HG02623 (cell line): Measurements from ENCODE around the gene CDC34.

Source experiments
- ATAC-seq: cut with Tn5 transposase; IDR thresholded peaks from one replicate; pipeline ENCODE4 v1.9.1; 2021; ENCODE audit warnings: moderate library complexity; ENCODE audit not compliant: unreplicated experiment

The CDC34 gene

DNA sequence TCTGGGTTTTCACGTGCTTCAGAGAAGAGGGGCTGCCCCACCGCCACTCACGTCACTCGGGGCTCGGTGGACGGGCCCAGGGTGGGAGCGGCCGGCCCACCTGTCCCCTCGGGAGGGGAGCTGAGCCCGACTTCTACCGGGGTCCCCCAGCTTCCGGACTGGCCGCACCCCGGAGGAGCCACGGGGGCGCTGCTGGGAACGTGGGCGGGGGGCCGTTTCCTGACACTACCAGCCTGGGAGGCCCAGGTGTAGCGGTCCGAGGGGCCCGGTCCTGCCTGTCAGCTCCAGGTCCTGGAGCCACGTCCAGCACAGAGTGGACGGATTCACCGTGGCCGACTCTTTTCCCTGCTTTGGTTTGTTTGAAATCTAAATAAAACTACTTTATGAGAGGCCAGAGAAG lies 10.1 kb downstream of the CDC34 start:
- ATAC-seq = no peak

- ATAC-seq = no peak
Measured at GRCh38 chr19:542173-542866, 10.8 kb downstream of the CDC34 start.

DNA sequence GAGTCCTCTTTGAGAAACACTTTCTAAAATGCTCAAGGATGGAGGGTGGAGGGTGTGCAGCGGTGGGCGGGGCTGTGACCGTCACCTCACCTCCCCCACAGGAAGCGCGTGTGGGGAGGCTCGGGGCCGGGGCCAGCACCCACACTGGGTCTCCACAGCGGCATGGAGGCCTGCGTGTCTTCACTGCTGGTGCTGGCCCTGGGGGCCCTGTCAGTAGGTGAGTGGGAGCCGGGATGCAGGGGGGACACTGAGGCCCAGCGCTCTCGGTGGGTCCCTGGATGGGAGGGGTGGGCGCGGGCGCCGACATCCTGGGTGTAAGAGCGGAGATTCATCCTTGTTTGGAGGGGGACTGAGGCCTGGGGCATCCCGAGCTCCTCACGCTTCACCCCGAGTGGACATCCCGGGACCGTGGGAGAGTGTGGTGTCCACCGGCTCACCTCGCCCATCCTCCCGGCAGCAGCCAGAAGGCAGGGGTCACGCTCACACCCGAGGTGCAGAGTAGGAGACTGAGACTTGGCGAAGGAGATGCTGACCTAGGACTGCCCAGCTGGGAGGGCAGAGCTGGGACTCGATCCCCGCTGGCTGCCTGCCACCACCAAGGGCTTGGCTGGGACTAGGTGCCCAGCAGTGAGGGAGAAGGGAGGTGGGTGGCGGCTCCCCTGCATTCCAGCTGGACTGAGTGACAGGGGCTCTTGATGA lies 12.5 kb downstream of the CDC34 start, which contains the start of gene GZMM:
GZMM (plus strand) TSS at position 144 of the 699 bp plus-strand sequence; CDS start at position 163, 19 bp downstream.
- ATAC-seq = no peak

DNA sequence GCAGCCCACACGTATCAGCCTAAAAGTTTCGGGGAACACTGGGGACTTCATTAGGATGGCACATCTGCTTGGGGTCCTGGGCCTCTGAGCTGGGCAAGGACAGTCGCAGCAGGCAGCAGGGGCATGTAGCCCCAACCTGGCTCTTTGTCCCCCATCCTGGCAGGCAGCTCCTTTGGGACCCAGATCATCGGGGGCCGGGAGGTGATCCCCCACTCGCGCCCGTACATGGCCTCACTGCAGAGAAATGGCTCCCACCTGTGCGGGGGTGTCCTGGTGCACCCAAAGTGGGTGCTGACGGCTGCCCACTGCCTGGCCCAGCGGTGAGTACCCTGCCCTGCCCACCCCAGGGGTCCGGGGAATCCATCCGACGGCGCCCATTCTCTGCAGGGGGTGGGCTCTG lies 15.6 kb downstream of the CDC34 start:
- no peak for ATAC-seq

DNA sequence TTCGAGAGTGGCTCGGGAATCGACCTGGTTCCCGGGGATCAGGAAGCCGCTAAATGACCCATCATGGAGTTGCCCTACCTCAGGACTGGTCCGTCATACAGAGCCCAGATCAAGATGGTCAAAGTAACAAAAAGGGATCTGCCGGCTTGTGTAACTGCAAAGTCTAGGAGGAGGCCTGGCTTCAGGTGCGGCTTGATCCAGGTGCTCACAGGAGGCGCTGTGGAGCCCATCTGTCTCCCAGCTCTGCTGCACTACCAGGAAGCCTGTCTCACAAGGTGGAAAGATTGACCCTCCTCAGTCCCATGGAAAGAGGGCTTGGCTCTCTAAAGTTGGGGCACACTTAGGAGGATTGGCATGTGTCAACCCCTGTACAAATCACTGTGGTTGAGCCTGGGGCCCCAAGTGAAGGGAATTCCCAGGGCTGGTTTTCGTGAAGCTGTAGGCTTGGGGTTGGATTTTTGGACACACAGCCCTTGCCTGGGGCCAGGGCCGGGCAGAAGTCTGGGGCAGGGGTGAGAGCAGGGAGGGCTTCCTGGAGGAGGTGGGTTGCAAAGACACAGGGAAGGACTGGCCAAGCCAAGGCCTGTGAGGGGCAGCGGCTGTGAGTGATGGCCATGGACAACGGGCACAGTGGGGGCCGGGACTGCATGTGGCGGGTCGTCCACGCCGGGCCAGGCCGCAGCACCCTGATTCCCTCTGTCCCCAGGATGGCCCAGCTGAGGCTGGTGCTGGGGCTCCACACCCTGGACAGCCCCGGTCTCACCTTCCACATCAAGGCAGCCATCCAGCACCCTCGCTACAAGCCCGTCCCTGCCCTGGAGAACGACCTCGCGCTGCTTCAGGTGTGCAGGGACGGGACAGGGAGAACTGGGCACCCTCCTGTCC lies 16.5 kb downstream of the CDC34 start:
- no peak for ATAC-seq

- no peak for ATAC-seq
Measured at GRCh38 chr19:548886-549830, 17.6 kb downstream of the CDC34 start.

DNA sequence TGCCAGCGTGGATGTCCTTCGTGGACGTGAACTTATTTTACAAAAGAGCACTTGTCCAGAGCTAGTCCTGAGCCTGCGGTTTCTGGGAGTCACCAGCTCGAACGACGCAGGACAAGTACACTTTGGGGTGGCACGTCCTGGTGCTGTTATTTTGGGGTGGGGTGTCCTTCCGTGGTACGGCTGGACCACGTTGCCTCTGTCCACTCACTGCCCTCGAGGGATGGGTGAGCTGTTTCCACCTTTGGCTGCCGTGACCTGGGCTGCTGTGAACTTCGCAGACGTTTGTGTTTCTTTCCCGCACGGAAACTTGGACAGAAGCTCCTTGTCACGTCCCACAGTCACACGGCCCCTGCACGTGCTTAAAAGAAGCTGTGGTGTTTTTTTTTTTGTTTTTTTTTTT lies 23.3 kb downstream of the CDC34 start:
- no peak for ATAC-seq

- ATAC-seq = no peak
Measured at GRCh38 chr19:555474-555808, 23.9 kb downstream of the CDC34 start.

GRCh38 chr19:556611-557382 lies 25.2 kb downstream of the CDC34 start:
- ATAC-seq = no peak

DNA sequence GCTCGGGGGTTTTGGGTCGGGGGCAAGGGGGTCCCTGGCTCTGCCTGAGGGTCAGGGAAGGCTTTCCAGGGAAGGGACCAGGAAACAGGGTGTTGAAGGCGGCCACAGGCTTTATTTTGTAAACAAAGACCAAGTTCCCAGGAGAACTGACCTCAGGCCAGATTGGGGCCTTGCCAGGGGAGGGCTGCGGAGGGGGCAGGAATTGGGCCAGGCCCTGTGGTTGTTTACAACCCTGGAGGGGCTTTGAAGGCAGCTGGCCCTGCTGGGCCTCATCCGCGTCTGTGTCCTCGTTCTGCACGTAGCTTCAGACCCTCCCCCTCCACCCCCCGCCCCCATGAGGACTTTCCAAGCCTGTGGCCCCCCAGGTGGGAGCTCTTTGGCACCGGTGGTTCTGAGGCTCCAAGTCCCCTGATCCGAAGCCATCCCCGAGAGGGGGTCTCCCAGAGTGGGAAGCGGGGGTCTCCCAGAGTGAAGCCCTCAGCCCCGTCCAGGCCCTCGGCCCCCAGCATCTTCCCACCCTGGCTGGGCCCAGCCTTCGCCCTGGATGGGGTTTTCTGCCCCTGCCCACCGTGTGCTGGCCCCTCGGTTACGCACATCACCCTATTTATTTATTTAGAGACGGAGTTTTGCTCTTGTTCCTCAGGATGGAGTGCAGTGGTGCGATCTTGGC lies 27.3 kb downstream of the CDC34 start:
- ATAC-seq = no peak

DNA sequence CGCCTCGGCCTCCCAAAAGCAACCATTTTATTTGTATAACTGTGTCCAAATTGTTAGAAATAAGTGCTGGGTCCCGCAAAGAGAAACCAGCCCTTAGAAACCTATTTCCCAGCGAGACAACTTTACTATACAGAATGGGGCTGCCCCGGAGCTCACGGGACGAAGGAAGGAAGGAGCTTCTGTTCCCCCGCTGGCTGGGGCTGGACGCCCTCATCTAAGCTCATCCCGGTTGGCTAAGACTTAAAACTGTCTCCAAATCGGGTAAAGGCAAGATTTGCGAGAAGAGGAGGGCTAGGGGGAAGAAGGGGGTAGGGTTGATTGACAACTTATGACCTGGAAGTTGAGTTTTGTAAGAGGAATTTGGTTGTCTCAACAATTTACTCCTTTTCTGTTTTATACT lies 28.6 kb downstream of the CDC34 start:
- ATAC-seq = no peak

DNA sequence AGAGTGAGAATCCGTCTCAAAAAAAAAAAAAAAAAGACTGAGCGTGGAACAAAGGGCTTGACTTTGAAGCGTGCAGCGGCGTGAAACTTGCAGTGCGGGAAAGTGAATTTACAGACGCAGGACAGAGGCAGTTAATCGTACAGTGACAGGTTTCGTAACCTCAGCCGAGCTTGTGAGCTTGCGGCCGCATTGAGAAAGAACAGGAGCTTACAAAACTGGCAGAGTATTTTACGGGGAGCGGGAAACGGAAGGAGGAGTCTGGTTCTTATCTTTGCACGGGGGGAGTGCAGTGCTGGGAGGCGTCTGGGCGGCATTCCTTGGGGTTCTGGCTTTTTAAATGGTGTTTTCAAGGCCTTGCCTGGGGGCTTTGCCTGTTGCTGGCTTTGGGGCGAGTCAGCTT lies 34.8 kb downstream of the CDC34 start:
- ATAC-seq = no peak

DNA sequence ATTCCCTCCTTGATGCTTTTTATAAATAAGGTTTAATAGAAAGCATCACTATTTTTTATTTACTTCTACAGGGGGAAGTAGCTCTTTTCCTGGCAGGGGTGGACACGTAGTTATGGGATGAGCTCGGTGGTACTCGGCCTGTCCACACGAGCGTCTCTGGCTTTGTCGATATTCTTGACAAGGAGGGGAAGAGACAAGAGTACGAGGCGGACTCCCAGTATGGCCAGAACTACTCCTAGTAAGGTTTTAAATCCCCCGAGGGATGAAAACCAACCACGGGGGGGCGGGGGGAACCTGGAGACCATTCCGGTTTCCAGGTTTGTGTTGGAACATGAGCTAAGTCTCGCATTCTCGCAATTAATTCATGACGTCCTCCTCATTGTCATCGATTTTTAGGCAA lies 35.3 kb downstream of the CDC34 start:
- no peak for ATAC-seq

GRCh38 chr19:567296-567900 lies 35.8 kb downstream of the CDC34 start:
- no peak for ATAC-seq

DNA sequence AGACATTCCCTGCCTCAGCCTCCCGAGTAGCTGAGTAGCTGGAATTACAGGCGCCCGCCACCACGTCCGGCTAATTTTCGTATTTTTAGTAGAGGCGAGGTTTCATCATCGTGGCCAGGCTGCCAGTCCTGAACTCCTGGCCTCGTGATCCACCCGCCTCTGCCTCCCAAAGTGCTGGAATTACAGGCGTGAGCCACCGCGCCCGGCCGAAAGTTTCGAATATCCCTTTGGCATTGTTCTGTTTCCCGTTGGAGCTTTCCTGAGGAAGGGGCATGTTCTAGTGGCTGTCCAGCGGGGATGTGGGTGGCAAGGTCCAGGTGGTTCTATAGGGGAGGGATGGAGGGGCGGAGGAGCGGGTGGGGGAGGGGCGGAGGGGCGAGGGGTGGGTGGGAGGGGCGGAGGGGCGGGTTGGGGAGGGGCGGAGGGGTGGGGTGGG lies 38.7 kb downstream of the CDC34 start:
- no peak for ATAC-seq

DNA sequence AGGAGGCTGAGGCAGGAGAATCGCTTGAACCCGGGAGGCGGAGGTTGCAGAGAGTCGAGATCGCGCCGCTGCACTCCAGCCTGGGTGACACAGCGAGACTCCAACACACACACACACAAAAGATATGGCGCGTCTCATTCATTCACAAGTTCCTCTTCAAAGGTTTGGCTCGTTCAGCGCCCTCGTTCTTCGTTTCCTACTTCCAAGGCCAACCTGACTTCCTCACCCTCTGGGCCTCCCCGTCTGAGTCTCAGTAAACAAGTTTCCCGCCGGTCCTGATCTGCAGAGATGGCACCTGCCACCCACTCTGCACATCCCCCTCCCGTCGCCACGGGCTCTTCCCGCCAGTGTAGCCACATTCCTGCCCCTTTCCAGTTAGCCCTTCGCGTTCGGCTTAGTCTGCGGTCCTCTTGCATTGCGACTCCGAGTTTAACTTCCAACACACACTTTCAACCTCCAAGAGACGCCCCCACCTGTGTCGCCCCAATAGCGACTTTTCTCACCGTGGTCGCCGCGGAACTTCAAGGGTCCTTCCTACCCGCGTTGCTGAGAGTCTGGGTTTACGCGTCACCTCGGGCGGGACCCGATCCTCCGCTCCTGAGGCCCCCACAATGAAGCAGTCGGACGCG lies 39.5 kb downstream of the CDC34 start:
- no peak for ATAC-seq

DNA sequence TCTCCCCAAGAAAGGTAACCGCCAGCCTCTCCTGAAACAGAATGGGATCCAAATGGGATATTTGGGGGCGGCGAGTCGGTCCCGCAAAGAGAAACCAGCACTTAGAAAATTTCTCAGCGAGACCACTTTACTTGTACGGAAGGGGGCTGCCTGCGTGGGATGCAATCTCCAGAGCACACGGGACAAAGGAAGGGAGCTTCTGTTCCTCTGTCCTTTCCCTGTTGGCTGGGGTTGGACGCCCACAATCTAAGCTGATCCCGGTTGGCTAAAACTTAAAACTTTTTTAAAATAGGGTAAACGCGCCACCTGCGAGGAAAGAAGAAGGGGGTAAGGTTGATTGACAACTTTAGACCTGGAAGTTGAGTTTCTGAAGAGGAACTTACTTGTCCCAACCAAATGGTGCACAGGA lies 40.0 kb downstream of the CDC34 start:
- no peak for ATAC-seq

GRCh38 chr19:572140-572742 lies 40.7 kb downstream of the CDC34 start, which contains the start of gene BSG:
Gene BSG (plus strand): TSS chr19:572596. CDS start chr19:572635, 39 bp downstream.
- peak; percentile 76 for ATAC-seq
